HG03469 (cell line): ENCODE results near the gene MELK.

Experiments
- ATAC-seq: cut with Tn5 transposase; IDR thresholded peaks from one replicate; pipeline ENCODE4 v1.9.1; 2021; ENCODE audit warnings: mild to moderate bottlenecking, moderate library complexity, moderate number of reproducible peaks; ENCODE audit not compliant: unreplicated experiment

MELK gene

DNA sequence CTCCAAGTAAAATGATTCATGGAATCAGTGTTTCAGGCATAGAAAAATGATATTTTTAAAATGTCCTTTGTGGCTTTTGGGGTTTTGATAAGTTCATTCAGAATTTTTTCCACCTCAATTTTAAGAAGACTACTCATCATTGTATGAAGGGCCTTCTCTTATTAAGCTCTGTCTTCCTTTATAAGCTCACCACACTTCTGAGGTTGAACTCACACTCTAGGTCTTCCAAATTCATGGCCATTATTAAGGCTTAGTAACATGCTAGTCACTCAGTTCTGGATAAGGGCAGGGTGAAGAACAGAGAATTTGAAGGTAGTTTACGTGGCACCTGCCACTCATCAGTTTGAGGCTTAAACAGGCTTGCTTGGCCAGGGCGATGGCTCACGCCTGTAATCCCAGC is 4.2 kb downstream of the MELK start:
- ATAC-seq, result no peak

DNA sequence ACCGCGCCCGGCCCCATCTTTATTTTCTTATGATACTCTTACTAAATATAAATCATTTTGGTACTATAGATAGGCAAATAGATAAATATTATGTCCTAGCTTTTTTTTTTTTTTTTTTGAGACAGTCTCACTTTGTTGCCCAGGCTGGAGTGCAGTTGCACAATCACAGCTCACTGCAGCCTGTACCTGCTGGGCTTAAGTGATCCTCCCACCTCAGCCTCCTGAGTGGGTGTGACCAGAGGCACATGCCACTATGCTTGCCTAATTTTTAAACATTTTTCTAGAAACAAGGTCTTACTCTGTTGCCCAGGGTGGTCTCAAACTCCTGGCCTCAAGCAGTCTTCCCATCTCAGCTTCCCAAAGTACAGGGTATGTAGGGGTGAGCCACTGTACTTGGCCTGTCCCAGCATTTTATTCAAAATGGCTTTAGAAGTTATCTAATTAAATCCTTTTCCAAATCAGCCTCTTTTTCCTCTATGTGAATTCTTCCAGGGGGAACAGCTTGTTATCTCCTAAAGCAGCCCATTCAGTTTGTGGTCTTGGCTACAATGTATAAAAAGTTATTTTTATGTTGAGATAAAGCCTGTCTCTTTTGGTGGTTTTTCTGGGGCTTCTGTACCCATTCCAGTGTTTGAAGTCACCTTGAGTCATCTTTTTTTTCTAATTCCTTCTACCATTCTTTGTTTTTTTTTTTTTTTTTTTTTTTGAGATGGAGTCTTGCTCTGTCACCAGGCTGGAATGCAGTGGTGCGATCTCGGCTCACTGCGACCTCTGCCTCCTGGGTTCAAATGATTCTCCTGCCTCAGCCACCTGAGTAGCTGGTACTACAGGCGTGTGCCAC is 12.1 kb downstream of the MELK start:
- ATAC-seq, result no peak

DNA sequence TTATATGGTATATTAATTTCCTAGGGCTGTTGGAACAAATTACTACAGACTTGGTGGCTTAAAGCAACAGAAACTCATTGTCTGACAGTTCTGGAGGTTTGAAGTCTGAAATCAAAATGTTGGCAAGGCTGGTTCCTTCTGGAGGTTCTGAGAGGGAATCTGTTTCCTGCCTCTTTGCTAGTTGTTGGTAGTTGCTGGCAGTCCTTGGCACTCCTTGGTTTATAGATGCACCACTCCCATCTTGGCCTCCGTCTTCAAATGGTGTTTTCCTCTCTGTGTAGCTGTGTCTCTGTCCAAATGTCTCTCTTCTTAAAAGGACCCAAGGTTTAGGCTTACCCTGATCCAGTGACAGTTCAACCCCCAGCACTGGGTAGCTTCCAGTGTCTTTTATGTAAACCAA is 17.5 kb downstream of the MELK start:
- no peak for ATAC-seq

DNA sequence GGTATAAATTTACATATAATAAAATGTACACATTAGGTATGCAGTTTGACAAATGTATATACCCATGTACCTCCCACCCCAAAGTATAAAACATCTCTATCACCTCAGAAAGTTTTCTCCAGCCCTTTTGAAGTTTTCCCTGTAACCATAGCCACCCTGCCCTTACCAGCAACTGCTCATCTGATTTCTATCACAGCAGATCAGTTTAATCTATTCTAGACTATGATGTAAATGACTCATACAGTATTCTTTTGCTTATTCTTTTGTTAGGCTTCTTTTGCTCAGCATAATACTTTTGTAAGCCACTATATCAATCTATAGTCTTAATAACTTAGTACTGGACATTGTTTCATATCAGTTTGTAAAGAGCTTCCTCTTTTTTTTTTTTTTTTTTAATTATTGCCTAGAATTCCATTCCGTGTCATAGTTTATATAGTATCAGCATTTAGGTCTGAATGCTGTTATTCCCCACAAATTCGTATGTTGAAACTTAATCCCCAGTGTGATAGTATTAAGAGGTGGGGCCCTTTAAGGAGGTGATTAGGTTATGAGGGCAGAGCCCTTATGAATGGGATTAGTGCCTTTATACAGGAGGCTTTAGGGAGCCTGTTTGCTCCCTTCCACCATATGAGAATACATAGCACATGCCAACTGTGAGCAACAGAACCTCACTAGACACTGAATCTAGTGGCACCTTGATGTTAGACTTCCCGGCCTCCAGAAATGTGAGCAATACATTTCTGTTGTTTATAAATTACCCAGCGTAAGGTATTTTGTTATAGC is 20.3 kb downstream of the MELK start:
- ATAC-seq, result no peak

DNA sequence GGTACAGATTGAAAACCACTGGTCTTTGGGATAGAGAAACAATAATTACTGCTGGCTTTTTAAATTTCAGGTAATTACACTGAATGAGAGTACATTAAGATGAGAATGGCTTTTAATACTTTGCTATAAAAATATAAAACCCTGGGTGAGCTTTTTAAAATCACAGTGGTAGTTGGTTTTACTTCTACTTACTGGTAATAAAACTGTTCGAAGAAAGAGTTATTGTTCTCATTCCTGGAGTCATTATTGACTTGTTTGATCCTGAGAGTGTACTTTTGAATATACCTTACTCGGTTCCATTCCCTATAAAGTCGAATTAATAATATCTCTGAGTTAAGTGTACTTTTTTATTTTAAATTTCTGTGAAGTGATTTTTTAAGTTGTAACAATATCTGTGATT is 21.5 kb downstream of the MELK start:
- no peak for ATAC-seq

DNA sequence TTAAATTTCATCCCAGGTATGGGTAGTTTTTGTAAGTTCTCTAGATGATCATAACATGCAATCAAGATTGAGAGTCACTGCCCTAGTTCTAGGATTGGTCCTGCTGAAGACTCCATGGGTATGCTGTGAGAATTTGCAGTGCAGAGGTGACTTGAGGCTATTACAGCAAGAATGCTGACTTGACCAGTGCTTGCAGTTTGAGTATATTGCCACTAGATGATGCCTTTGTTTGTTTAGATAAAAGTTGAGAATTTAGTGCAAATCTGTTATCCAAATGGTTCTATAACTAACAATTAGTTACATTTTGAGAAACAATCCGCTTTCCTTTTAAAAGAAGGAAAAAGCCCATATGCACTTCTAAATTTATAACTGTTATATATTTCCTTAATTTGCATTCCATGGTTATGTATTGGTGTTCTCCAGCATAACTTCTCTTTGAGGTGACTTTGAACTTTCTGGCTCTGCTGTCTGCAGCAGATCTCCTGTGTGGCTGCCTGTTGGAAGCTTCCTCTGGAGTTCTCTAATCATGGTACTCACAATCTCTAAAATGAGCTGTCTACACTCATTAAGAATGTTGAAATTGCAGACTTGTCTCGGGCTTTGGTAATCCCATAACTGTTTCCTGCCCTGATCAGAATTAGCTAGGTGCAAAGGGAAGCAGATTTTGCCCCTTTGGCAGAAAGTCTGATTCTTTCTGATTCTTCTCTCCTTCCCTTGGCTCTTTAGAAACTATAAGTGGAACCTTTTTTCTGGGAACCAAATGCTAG is 24.9 kb downstream of the MELK start:
- ATAC-seq, result no peak

DNA sequence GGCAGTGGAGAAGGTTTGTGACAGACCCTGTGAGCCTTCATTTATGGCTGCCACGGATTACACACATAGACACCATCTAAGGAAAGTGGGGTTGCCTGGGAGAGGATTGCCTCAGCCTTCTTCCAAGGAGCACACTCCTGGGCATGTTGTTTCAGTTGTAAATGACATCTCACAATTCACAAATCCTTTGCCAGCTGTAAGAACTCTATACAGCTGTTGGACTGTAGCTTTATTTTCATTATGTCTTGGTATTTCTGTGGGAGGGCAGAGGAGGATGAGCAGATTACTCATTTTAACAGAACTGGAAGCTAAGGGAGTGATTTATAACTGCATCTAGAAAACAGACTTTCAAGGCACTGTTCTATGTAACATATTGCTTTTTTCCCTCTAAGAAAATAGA is 25.6 kb downstream of the MELK start:
- ATAC-seq, result no peak

DNA sequence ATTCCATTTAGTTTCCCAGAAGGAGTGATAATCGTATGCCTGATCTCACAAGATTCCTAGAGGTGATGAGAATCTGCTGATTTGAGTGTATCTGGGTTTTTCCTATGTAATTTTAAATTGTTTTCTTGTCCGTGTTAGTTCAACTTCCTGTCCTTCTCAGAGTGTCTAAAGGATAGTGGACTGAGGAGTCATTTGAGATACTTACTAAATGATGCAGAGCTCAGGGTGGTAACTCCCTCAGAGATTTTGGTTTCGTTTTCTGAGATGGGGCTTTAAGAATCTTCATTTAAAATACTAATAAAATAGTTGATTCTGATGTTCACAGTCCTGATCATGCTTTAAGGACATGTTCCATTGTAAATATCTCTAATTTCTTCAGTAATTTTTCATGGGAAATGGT is 30.3 kb downstream of the MELK start:
- ATAC-seq, result no peak

DNA sequence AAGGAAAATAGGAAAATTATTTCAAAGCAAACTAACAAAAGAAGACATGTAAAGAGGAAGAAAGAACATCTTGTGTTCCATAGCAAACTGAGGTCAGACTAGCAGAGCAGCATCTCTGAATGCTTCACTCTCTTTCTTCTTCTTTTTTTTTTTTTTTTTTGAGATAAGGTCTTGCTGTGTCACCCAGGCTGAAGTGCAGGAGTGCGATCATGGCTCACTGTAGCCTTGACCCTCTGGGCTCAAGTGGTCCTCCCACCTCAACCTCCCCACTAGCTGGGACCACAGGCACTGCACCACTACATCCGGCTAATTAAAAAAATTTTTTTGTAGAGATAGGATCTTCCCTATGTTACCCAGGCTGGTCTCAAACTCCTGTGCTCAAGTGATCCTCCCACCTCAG is 36.6 kb downstream of the MELK start:
- no peak for ATAC-seq

DNA sequence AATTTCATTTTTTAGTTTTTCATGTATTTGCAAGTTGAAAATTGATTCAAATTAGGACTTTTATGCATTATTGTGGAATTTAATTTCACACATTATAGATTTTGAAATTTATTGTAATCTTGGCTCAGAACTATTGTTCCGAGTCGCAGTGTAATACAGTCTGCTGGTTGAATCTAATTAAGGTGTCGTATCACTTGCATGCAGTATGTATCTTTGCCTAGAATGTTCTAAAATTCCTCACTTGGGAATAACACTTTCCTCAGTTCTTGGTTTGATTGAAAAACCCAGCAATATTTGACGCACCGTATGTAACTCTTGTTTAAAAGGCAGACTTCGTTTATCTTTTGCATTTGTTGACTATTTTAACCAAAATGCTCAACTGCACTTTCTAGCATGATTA is 49.4 kb downstream of the MELK start:
- no peak for ATAC-seq

DNA sequence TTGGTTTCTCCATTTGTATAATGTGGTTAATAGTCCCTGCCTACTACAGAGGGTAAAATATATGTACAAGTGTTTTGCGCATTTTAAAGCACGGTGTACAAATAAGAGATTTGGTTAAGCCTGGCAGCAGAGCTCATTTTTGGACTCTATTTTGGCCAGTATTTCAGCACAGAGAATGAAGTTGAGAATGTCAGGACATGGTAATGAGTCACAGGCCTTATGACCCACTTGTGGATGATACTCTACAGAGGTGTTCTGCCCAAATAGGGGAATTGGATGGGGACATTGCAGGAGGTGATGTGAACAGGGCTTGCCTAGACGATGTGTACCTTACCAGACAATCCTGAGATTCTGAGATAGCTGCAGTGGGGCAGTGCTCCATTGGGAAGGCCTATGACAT is 50.6 kb downstream of the MELK start:
- ATAC-seq, result no peak

DNA sequence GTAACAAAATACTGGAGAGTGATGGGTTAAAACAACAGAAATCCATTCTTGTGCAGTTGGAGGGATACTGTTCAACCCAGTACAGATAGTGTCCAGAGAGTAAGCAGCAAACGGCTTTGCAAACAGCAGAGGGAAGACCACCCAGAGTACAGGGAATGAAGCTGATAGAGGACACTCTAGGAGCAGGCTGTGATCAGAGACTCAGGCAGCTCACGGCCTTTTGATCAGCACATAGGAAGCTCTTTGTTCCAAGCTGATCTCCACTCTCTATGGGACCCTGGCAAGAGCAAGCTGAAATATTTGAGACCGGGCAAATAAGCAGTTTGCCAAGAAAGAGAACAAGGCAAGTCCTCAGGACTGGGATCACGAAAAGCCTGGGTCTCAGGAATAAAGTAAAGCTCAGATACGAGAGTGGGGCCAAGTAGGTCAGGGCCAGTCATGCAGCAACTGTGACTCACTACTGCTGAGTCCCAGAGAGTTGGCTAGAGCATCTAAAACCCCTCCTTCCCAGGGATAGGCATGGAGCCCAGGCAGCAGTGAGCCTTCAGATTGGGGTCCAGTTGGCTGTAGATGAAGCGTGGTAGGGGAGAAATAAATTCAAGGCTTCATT is 52.4 kb downstream of the MELK start:
- no peak for ATAC-seq

DNA sequence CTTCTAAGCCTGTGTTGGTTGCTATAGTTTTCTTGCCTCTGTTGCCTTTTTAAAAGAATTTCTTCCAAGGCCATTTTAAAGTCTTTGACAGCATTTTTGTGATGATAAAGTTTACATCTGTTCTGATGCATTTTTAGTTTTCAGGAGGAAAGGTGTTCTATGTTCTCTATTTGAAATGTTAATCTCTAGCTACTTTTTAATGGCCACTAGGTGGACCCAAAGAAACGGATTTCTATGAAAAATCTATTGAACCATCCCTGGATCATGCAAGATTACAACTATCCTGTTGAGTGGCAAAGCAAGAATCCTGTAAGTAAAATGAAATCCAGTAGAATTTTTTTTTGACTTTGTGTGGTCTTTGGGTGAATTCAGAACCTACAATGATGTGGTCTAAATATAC is 60.2 kb downstream of the MELK start:
- ATAC-seq, result no peak

DNA sequence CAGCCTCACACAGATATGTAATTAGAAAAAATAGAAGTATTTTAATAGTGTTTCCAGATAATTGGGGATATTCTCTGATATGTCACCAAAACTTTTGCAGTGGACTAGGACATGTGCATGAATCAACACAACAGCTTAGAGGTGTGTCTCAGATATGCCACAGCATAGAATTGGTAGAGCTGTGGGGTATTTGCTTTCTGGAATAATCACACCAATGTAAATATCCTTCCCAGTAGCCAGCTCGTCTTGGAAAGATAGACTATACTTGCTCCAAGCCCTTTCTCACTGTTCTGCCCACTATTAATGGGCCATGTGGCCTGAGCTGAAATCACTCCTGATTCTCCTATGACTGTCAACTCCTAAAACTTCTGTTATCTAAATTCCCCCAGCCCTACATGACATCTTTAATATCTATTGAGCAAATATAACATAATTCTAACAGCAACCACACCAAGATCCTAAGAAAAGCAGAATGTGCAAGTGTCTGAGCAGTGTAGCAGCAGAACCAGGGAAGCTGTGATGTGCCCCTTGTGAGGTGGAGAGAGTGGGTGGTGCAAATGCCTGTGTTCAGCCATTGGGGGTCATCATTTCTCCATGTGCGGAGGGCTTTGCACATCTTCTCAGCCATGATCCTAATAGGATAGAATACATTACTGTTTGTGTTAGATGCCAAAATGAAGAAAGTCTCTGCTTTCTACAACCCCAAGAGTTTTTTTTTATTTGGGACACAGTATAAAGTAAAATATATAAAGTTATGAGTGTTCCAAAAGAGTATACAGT is 65.0 kb downstream of the MELK start:
- ATAC-seq, result no peak

DNA sequence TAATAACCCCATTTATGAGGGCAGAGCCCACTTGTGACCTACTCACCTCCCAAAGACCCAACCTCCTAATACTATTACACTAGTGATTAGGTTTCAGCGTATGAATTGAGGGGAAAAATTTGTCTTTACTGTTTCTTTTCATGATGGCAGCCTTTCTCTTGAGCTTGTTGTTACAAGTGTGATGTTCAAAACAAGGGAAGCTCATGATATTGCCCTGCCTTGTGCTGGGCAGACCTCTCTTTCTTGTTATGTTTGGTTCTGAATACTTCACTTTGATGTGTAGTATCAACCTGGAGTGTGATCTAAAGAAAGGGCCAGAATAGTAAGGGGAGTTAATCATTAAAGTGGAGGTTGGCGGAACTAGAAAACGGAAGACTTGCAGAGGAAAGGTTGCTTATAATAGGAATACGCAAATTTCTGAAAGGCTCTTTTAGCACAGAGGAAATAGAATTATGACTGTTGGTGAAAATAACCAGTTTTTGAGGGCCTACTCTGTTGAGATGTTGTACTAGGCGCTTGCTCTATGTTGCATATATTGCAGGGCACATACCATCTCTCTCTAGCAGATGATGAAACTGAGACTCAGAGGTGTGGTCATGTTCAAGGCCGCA is 68.2 kb downstream of the MELK start:
- no peak for ATAC-seq

DNA sequence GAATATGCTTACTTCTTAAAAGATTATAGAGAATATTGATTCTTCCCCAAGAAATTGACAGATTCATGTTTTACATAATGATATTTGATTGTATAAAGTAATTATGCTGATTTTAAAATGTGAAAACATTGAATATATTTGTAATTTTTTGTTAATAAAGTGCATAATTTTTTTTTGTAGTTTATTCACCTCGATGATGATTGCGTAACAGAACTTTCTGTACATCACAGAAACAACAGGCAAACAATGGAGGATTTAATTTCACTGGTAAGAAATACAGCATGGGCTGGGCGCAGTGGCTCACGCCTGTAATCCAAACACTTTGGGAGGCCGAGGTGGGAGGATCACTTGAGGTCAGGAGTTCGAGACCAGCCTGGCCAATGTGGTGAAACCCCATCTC is 70.1 kb downstream of the MELK start:
- ATAC-seq, result no peak

DNA sequence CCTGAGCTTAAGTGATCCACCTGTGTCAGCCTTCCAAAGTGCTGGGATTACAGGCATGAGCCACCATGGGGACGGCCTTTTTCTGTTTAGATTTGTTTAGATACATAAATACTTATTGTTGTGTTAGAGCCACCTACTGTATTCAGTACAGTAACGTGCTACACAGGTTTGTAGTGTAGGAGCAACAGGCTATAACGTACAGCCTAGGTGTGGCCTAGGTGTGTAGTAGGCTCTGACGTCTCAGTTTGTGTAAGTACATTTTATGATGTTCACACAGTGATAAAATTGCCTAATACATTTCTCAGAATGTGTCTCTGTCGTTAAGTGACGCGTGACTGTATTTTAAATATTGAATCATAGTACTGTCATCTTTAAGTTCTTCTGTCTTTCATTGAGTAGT is 84.1 kb downstream of the MELK start:
- ATAC-seq, result no peak

DNA sequence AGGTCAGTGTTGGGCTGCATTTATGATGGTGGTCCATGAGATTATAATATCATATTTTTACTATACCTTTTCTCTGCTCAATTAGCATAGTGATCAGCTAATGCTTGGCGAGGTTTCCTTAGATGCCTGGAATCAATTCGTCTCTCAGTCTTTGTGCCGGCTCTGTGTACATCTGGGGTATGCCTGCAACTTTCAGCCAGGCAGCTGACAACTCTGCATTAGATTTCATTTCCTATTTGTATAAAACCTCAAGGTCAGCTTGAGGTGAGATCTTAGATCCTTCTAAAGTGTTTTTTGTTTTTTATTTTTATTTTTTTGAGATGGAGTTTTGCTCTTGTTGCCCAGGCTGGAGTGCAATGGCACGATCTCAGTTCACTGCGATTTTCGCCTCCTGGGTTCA is 86.8 kb downstream of the MELK start:
- no peak for ATAC-seq

DNA sequence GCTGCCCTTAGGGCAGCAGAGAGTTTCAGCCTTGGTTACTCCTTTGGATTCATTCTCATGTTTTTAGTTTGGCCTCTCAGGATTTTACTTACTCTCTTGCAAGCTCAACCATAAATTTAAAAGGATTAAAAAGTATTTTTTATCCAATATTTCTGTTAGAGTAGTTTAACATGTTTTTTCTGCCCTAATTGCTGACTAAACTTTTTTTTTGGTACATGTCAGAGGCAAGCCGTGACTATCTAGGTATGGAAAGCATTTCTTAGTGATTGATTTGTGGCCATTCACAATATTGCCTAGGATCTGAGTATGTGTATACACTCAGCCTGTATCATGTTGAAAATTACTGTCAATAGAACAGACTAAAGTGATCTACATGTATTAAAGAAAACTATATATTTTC is 92.1 kb downstream of the MELK start:
- no peak for ATAC-seq

DNA sequence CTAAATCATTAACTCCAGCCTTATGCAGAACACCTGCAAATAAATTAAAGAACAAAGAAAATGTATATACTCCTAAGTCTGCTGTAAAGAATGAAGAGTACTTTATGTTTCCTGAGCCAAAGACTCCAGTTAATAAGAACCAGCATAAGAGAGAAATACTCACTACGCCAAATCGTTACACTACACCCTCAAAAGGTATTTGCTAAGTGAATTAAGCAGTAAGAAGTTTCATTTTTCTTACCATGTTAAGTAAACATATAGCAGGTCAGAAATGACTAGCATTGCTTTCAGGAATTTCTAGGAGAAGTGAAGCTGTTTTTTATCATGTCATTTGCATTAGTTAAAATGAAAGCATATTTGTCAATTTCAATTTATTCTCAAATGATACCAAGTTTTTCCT is 92.7 kb downstream of the MELK start:
- no peak for ATAC-seq
